ENCODE results near the gene CNEP1R1. TPM values are rescaled to one million over a fixed set of nuclear protein-coding genes. Genes with fewer than 3 reads are reported as not detected.

CNEP1R1 gene
- polyA plus RNA-seq, 1 experiment: 15.2 TPM

DNA sequence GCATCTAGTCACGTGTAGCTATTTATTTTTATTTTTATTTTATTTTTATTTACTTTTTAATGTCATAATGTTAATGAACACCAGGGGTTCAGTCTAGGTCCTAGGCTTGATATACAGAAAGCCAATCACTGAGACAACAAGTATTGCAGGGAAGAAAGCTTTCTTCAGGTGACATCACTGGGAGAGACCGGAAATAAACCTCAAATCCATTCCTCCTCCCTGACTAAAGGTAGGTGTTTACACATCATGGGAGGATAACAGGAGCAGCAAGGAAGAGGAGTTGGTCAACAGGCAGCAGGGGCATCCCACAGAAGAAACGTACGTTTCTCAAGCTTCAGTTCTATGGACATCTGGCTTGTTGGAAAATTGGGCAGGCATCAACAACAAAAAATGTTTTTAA lies 31.2 kb downstream of the CNEP1R1 start:
- TF ChIP-seq, protein P1, sequence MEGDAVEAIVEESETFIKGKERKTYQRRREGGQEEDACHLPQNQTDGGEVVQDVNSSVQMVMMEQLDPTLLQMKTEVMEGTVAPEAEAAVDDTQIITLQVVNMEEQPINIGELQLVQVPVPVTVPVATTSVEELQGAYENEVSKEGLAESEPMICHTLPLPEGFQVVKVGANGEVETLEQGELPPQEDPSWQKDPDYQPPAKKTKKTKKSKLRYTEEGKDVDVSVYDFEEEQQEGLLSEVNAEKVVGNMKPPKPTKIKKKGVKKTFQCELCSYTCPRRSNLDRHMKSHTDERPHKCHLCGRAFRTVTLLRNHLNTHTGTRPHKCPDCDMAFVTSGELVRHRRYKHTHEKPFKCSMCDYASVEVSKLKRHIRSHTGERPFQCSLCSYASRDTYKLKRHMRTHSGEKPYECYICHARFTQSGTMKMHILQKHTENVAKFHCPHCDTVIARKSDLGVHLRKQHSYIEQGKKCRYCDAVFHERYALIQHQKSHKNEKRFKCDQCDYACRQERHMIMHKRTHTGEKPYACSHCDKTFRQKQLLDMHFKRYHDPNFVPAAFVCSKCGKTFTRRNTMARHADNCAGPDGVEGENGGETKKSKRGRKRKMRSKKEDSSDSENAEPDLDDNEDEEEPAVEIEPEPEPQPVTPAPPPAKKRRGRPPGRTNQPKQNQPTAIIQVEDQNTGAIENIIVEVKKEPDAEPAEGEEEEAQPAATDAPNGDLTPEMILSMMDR (IDR thresholded peaks at IDR 0.05; ENCODE audit: insufficient read depth, low read depth, low read length): no peak
- no peak overlapping the region for H3K4me3 ChIP-seq (ENCODE audit: low read depth, low read length)
- no peaks in the 10 kb centered on the region for H3K27me3 ChIP-seq (ENCODE audit: control insufficient read depth, insufficient read depth, low read length)
- no peak for DNase-seq (ENCODE audit: low read depth)
- H3K36me3 ChIP-seq (ENCODE audit: control insufficient read depth, insufficient read depth, low read length): no peaks in the 10 kb centered on the region
- CTCF ChIA-PET: no interaction called here
- POLR2A ChIA-PET: no interaction called here

DNA sequence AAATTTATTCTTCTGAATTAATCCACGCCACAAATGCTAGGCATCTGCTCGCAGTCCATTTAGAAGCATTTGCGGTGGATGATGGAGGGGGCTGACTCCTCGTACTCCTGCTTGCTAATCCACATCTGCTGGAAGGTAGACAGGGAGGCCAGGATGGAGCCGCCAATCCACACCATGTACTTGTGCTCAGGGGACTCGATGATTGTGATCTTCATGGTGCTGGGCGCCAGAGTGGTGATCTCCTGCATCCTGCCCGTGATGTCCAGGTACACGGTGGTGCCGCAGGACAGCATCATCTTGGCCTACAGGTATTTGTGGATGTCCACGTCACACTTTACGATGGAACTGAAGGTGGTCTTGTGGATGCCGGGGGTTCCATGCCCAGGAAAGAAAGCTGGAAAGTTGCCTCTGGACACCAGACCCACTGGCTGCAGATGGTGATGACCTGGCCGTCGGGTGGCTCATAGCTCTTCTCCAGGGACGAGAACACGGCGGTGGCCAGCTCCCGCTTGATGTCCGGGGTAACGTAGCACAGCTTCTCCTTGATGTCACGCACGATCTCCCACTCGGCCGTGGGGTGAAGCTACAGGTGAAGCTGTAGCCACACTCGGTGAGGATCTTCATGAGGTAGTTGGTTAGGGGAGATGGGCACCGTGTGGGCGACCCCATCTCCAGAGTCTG lies 33.2 kb downstream of the CNEP1R1 start:
- Histone ChIP-seq H3K36me3 (ENCODE audit: control insufficient read depth, insufficient read depth, low read length) (no peaks in the 10 kb centered on the region), H3K27me3 (ENCODE audit: control insufficient read depth, insufficient read depth, low read length) (no peaks in the 10 kb centered on the region), H3K4me3 (ENCODE audit: low read depth, low read length) (no peak overlapping the region)
- ChIA-PET POLR2A (no interaction called here), CTCF (interaction anchor here (1.0 to 2.7 kb wide), 2 partner anchors 17 to 33 kb away, joined by 3 to 12 read pairs; partner anchors contain the start of gene CNEP1R1)
- DNase-seq (ENCODE audit: low read depth): no peak
- TF ChIP-seq, protein P1 (IDR thresholded peaks at IDR 0.05; ENCODE audit: insufficient read depth, low read depth, low read length): no peak

DNA sequence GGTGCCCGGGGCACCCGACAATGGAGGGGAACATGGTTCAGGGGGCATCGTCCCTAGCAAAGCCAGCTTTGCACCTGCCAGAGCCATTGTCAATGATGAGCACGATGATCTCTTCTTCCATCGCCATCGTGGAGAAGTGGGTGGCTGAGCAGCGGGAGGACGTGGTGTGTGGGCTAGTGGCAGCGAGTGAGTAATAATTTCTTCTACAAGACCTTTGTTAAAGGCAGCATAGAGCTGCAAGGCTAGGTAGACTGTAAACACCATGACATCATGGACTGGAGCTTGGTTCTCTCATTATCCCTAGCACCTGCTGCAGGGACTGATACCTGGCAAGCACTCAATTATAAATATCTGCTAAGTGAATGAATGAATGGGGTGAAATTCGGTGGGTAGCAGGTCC lies 34.1 kb downstream of the CNEP1R1 start:
- H3K36me3 ChIP-seq (ENCODE audit: control insufficient read depth, insufficient read depth, low read length): no peaks in the 10 kb centered on the region
- H3K4me3 ChIP-seq (ENCODE audit: low read depth, low read length): no peak overlapping the region
- TF ChIP-seq, protein P1 (IDR thresholded peaks at IDR 0.05; ENCODE audit: insufficient read depth, low read depth, low read length): no peak
- no peak for DNase-seq (ENCODE audit: low read depth)
- H3K27me3 ChIP-seq (ENCODE audit: control insufficient read depth, insufficient read depth, low read length): no peaks in the 10 kb centered on the region
- ChIA-PET POLR2A (no interaction called here), CTCF (interaction anchor here (1.0 to 2.7 kb wide), 2 partner anchors 18 to 34 kb away, joined by 3 to 12 read pairs; partner anchors contain the start of gene CNEP1R1)

DNA sequence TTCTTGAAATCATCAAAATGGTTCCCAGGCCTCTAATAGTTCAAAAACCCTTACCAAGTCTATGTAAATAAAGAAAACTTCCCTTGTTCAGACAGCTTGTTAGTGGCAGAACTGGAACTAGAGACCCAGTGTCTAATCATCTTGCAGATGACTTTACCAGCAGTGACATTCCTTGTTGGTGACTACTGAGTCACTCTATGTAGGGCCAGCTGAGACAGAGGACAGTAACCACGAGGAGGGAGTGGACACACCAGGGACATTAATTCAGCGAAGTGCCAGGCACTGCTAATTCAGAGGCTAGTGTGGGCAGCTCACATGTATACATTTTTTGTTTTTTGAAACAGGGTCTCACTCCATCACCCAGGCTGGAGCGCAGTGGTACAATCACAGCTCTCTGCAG lies 34.6 kb downstream of the CNEP1R1 start:
- TF ChIP-seq, protein P1 (IDR thresholded peaks at IDR 0.05; ENCODE audit: insufficient read depth, low read depth, low read length): no peak
- Histone ChIP-seq H3K36me3 (ENCODE audit: control insufficient read depth, insufficient read depth, low read length) (no peaks in the 10 kb centered on the region), H3K4me3 (ENCODE audit: low read depth, low read length) (no peak overlapping the region), H3K27me3 (ENCODE audit: control insufficient read depth, insufficient read depth, low read length) (no peaks in the 10 kb centered on the region)
- ChIA-PET CTCF (interaction anchor here (1.8 to 2.7 kb wide), 2 partner anchors 21 to 35 kb away, joined by 5 to 12 read pairs; partner anchors contain the start of gene CNEP1R1), POLR2A (no interaction called here)
- no peak for DNase-seq (ENCODE audit: low read depth)

DNA sequence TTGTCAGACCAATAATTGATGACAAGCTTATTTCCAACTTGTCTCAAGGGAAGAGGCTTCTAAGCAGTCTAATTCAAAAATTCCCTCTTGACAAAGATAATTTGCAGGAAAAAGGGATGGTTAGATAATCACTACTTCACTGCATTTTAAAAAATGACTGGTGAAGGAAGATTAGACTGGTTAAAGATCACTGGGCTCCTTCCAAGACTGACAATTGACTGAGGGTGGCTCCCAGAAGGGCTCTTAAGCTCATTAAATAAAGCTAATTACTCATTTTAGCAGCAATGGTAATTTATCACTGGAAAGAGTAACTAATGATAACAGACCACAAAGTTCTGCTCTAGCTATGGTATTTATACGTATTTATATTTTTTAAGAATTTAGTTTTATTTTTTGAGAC lies 36.3 kb downstream of the CNEP1R1 start:
- no peak for DNase-seq (ENCODE audit: low read depth)
- CTCF ChIA-PET: interaction anchor here (0.7 to 1.8 kb wide), 2 partner anchors 23 to 149 kb away, joined by 3 to 5 read pairs; no protein-coding TSS in a partner anchor
- POLR2A ChIA-PET: no interaction called here
- Histone ChIP-seq H3K36me3 (ENCODE audit: control insufficient read depth, insufficient read depth, low read length) (no peaks in the 10 kb centered on the region), H3K4me3 (ENCODE audit: low read depth, low read length) (no peak overlapping the region), H3K27me3 (ENCODE audit: control insufficient read depth, insufficient read depth, low read length) (no peaks in the 10 kb centered on the region)
- TF ChIP-seq, protein P1 (IDR thresholded peaks at IDR 0.05; ENCODE audit: insufficient read depth, low read depth, low read length): no peak
